NOMO-1 treated with DMSO at 0.1 percent for 48 hours (cell line): ENCODE measurements around the gene GNB1.
"Not testable (repeated sequence)": the region's sequence is repeated elsewhere in the genome, so short reads cannot be mapped to it uniquely, and the experiment has no call there.

Experiments used
- DNase-seq: peaks from one replicate; lab custom pipeline; 2025; ENCODE audit not compliant: unreplicated experiment; lab: John Stamatoyannopoulos, UW

Gene GNB1

GRCh38 chr1:1892079-1892762 lies 1.3 kb upstream of the GNB1 start:
- no peak for DNase-seq

- DNase-seq: peak; percentile 47
Measured at GRCh38 chr1:1891349-1892078, 627 bp upstream of the GNB1 start.

DNA sequence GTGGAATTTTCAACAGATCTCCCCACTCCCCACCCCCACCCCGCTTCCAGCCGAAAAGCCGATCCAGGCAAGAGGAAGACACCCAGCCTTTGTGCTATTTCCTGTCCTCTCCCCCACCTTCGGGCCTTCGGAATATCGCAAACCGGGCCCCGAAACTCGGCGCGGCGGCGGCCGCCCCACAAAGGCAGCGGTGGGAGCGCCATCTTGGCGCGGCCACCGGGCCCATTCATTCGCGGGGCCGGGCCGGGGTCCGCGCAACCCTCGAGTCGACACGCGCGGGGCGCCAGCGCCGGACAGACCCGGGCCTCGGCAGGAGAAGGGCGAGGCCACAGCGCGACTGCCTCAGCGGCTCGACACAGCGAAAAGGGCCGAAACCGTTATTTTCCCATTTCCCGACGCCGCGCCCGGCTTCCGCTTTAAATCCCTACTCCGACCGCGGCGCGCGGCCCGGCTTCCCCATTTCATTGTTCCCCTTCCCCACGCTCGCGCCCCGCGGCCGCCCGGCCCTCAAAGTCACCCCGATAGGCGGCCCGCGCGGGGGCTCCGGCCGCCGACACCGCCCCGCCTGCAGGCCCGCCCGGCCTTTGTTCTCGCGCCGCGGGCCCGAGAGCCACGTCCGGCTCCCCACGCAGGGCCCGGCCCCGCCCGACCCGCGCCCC lies 911 bp downstream of the GNB1 start:
- peak; percentile 32 for DNase-seq

DNA sequence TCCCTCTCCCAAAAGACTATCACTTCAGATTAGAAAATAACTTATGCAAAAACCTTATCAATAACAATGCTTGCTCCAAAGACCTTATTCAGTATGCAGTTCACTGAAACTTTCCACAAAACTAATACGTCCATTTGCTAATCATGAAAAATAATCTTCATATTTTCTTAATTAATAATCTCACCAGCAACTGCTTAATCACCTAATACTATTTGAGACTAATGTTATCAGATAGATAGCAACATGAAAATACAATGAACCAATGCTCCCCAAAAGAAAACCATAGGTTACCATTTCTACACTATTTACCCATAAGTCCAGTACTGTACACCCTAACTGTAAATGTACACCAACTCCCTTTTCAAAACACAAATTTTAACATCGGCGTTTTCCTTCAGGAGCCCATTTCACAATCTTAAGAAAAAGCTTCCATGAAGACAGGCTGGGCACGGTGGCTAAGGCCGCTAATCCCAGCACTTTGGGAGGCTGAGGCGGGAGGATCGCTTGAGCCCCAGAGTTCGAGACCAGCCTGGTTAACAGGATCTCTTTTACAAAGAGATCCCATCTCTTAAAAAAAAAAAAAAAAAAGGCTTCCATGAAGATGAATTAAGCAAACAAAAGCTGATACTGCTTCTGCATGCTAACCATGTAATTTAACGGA lies 1.7 kb downstream of the GNB1 start:
- no peak for DNase-seq

DNA sequence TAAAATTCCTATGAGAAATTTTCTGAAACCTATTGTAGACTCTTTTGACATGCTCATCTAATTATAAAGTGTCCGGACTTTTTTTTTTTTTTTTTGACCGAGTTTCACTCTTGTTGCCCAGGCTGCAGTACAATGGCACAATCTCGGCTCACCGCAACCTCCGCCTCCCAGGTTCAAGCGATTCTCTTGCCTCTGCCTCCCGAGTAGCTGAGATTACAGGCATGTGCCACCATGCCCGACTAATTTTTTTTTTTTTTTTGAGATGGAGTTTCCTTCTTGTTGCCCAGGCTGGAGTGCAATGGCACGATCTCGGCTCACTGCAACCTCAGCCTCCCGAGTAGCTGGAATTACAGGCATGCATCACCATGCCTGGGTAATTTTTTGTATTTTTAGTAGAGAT lies 7.0 kb downstream of the GNB1 start:
- DNase-seq: not testable (repeated sequence)

- no peak for DNase-seq
Measured at GRCh38 chr1:1883092-1883873, 7.6 kb downstream of the GNB1 start.

DNA sequence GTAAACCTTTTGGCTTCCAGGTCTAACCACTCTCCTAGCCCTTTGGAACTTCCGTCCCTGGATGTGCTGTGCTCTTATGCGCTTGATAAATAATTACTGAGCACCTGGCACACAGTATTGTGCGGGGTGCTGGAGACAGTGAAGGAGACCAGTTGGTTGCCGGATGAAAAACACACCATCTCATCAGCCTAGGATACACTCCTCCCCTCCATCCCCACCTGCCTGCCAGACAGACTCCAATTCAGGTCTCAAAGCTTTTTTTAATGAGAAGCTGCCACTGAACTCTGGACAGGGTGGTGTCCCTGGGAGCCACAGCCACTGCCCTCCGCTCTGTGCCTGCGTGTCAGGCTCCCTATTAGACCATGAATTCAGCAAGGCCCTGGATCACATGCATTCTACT lies 9.2 kb downstream of the GNB1 start:
- no peak for DNase-seq

- DNase-seq: no peak
Measured at GRCh38 chr1:1880617-1881312, 10.1 kb downstream of the GNB1 start.

DNA sequence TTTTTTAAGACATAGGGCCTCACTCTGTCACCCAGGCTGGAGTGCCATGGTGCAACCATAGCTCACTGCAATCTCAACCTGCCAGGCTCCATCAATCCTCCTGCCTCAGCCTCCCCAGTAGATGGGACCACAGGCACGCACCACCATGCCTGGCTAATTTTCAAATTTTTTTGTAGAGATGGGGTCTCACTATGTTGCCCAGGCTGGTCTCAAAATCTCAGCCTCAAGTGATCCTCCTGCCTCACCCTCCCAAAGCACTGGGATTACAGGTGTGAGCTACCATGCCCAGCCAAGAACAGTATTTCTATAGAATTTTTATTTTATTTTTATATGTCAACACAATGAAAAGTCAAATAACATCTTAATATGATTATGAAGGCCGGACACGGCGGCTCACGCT lies 10.9 kb downstream of the GNB1 start:
- no peak for DNase-seq

DNA sequence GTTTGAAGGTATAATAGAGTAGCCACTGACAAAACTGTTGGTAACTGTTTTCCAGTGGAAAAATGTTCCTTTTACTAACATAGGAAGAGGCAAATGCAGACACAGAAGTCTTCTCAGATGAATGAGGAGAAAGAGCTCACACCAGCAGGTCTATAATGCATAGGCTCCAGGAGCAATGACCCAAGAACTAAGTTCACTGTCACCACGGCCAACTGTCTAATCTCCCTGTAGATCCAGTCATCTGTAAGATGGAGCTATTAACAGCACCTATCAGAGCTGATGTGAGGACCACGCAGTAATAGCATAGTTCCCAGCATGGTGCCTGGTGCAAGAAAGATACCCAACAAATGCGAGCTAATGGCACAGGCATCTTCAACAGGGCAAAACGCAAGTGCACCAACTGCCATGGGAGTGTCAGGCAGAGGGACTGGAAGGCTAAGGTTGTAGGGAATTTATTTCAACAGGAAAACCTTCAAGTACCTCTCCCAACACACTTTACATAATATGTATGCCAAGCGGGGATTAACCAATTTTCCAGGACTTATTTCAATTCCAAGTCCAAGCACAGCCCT lies 12.9 kb downstream of the GNB1 start:
- DNase-seq: no peak

- DNase-seq: no peak
Measured at GRCh38 chr1:1876335-1876930, 14.5 kb downstream of the GNB1 start.

GRCh38 chr1:1875932-1876331 lies 15.0 kb downstream of the GNB1 start:
- no peak for DNase-seq

- no peak for DNase-seq
Measured at GRCh38 chr1:1874901-1875300, 16.0 kb downstream of the GNB1 start.

- no peak for DNase-seq
Measured at GRCh38 chr1:1873186-1873585, 17.7 kb downstream of the GNB1 start.

DNA sequence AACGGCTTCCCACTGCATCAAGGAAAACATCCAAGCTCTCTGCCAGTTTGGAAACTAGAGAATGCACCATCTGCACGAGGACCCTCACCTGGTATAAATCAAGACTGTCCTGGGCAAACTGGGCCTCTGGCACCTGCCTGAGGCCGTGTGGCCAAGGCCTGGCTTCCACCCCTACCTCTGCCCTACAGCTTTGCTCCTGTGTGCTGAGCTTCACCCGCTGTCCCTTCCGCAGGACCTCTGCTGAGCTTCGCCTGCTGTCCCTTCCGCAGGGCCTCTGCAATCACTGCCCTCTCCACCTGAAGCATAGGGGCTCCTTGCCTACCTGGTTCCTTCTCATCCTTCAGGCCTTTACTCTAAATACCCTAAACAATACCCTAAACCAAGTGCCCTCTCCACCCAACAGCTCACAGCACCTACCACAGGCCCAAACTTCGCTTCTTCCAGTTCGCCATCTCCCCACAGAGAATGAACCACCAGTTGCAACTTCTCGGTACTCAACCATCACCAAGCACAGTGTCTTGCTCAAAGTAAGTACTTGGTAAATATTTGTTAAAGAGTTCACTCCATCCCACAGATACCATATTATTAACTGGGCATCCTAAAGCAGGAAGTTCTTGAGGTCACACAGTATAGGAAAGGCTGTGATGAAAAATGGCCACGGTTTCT lies 18.4 kb downstream of the GNB1 start:
- DNase-seq: no peak

DNA sequence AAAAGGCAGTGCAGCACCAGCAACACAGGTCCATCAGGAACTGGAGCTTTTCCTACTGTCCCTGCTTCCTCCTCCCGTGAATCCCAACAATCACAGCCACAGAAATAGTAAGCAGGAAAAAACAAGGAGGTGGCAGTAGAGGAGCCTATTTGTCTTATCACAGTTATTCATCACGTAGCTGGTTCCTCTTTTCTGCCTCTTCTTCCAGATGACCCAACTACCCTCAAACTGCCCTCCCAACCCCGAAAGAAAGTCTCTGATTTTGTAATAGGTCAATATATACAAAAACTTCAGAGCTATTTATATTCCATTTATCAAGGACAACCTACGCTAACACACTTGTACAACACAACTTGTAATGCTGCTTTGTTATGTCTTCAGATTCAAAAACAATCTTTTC lies 21.4 kb downstream of the GNB1 start:
- peak; percentile 85 for DNase-seq

- no peak for DNase-seq
Measured at GRCh38 chr1:1867164-1867563, 23.7 kb downstream of the GNB1 start.

DNA sequence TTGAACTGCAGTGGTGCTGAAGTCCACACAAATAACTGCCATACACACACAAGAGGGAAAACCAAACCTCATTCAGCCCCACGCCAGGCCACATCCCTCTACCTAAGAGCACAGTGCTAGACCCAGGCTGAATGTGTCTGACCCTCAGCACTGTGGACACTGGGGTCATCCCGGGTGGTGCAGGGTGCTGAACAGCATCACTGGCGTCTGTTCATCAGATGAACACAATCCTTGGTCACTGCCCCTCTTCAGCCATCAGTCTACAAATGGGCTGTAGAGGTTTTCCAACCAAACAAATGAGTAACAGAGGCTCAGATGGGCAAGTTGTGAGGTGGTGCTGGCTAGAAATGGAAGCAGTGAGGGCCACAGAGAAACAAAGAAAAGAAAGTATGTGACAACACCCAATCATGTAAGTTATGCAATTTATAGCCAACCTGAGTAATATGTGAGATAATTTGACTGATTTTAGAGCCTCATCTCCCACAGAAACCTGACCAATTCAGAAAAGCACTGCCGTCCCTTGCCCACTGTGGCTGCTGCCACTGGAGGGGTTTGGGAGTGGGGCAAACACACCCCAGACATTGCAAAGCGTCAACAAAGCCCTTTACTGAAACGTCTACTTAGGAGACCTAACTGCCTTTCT lies 27.9 kb downstream of the GNB1 start:
- no peak for DNase-seq
